ENCODE measurements around the gene MYO15B. TPM values are rescaled to one million over a fixed set of nuclear protein-coding genes. Genes with fewer than 3 reads are reported as not detected.

Gene MYO15B
- total and polyA plus RNA-seq, 2 donors (not counting 3 experiments of a cell fraction or from before 2014, with no cell fraction given), result 10.2 to 87.8 TPM

DNA sequence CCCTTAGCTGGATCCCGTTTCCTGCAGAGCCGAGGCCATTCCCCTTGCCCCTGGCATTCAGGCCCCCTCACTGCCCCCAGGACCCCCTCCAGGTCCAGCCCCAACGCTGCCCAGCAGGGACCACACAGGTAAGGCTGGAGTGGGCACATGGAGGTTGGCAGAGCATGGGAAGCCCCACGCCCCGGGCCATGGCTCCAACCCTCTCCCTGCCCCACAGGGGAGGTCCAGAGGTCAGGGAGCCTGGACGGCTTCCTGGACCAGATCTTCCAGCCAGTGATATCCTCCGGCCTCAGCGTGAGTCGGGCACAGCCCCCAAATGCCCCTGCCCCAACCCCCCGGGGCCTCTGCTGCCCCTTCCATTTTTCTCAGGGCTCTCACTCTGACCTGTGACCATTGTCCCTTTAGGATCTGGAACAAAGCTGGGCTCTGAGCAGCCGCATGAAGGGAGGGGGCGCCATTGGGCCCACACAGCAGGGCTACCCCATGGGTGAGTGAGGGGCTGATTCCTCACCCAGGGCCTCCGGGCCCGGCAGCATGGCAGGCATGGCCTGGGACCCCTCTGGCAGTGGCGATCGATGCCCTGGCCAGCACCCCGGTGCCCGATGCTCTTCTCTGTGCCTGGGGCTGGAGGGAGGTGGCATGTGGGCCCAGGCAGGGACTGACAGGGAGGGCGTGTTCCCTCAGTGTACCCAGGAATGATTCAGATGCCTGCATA is 27.1 kb downstream of the MYO15B start:
- Histone ChIP-seq H3K36me3 (ENCODE audit: control insufficient read depth in 2 of 2, extremely low read depth in 1 of 2, insufficient read depth in 2 of 2, low read length in 2 of 2) (no peaks in the 10 kb centered on the region), H3K79me2 (ENCODE audit: control insufficient read depth, insufficient read depth, low read length) (no peaks in the 10 kb centered on the region), H3K9me1 (replicated peaks; ENCODE audit: control insufficient read depth, extremely low read depth, insufficient read depth, low read length) (no peaks in the 10 kb centered on the region), H2AFZ (ENCODE audit: low read depth, low read length) (no peak overlapping the region), H3K9me3 (replicated peaks; ENCODE audit: control insufficient read depth, insufficient read depth, low read length) (no peaks in the 10 kb centered on the region), H3K4me2 (ENCODE audit: insufficient read depth, low read length) (no peak overlapping the region), H4K20me1 (replicated peaks; ENCODE audit: control insufficient read depth, extremely low read depth, insufficient read depth, low read length) (no peaks in the 10 kb centered on the region), H3K27me3 (ENCODE audit: control insufficient read depth in 2 of 2, insufficient read depth in 2 of 2, low read length in 2 of 2) (no peaks in the 10 kb centered on the region), H3K4me3 (replicated peaks in 1 of 3; ENCODE audit: insufficient read depth in 1 of 3, low read depth in 1 of 3, low read length in 3 of 3) (no peak overlapping the region), H3K9ac (replicated peaks; ENCODE audit: extremely low read depth, insufficient read depth, low read length) (no peak overlapping the region), H3K27ac (ENCODE audit: insufficient read depth, low read depth, low read length) (no peak overlapping the region), H3K4me1 (ENCODE audit: control insufficient read depth, extremely low read depth, insufficient read depth, low read length) (no peaks in the 10 kb centered on the region)
- dilution Hi-C loops (cut with MboI; ENCODE audit: extremely low pct_ligation_motif_present, low sequenced_read_pairs), result no loop called here
- BruUV-seq (replicated peaks), result no TSS peak
- FAIRE-seq (no peak), DNase-seq (ENCODE audit: low read depth, low spot score) (no peak)
- intact Hi-C loops (cut with micrococcal nuclease), result no loop called here
- TF ChIP-seq POLR2AphosphoS5 (IDR thresholded peaks at IDR 0.05; ENCODE audit: insufficient read depth, low read depth, low read length) (no peak), GATA2 (IDR thresholded peaks at IDR 0.05; ENCODE audit: insufficient read depth, insufficient read length, low read depth, low read length) (no peak), FOS (IDR thresholded peaks at IDR 0.05; ENCODE audit: borderline replicate concordance, insufficient read depth, low read length) (no peak), MYC (IDR thresholded peaks at IDR 0.05; ENCODE audit: low read depth, low read length) (no peak)
- ChIA-PET CTCF (interaction anchor here (0.9 to 9.8 kb wide), 4 partner anchors 13 to 133 kb away, joined by 3 to 65 read pairs (median 5); partner anchors contain the start of gene SMIM5), POLR2A (interaction anchor here (0.7 kb wide), 1 partner anchor 18 kb away, joined by 10 read pairs; no protein-coding TSS in a partner anchor)

DNA sequence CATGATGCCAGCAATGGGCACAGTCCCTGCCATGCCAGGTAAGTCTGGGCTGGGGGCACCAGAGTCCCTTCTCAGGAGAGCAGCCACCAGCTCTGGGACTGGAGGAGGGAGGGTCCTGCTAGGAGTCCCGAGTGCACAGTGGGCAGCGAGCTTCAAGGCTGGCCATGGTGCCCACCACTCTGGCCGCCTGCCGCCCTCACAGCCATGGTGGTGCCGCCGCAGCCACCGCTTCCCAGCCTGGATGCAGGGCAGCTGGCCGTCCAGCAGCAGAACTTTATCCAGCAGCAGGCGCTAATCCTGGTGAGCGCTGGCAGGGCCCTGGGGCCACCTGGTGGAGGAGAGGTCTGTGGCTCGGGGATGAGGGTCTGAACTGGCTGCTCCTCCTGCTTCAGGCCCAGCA is 27.7 kb downstream of the MYO15B start:
- no peak for FAIRE-seq
- intact Hi-C loops (cut with micrococcal nuclease) (no loop called here), dilution Hi-C loops (cut with MboI; ENCODE audit: extremely low pct_ligation_motif_present, low sequenced_read_pairs) (no loop called here)
- Histone ChIP-seq H4K20me1 (replicated peaks; ENCODE audit: control insufficient read depth, extremely low read depth, insufficient read depth, low read length) (no peaks in the 10 kb centered on the region), H3K4me2 (ENCODE audit: insufficient read depth, low read length) (no peak overlapping the region), H2AFZ (ENCODE audit: low read depth, low read length) (no peak overlapping the region), H3K27me3 (ENCODE audit: control insufficient read depth in 2 of 2, insufficient read depth in 2 of 2, low read length in 2 of 2) (no peaks in the 10 kb centered on the region), H3K4me1 (ENCODE audit: control insufficient read depth, extremely low read depth, insufficient read depth, low read length) (no peaks in the 10 kb centered on the region), H3K79me2 (ENCODE audit: control insufficient read depth, insufficient read depth, low read length) (no peaks in the 10 kb centered on the region), H3K36me3 (ENCODE audit: control insufficient read depth in 2 of 2, extremely low read depth in 1 of 2, insufficient read depth in 2 of 2, low read length in 2 of 2) (no peaks in the 10 kb centered on the region), H3K9ac (replicated peaks; ENCODE audit: extremely low read depth, insufficient read depth, low read length) (no peak overlapping the region), H3K4me3 (replicated peaks in 1 of 3; ENCODE audit: insufficient read depth in 1 of 3, low read depth in 1 of 3, low read length in 3 of 3) (no peak overlapping the region), H3K9me1 (replicated peaks; ENCODE audit: control insufficient read depth, extremely low read depth, insufficient read depth, low read length) (no peaks in the 10 kb centered on the region), H3K9me3 (replicated peaks; ENCODE audit: control insufficient read depth, insufficient read depth, low read length) (no peaks in the 10 kb centered on the region), H3K27ac (ENCODE audit: insufficient read depth, low read depth, low read length) (no peak overlapping the region)
- POLR2A ChIA-PET, result no interaction called here
- BruUV-seq (replicated peaks), result no TSS peak
- TF ChIP-seq FOS (IDR thresholded peaks at IDR 0.05; ENCODE audit: borderline replicate concordance, insufficient read depth, low read length) (no peak), EZH2 (IDR thresholded peaks at IDR 0.05; ENCODE audit: borderline replicate concordance, low read depth, low read length, severe bottlenecking) (no peak), GATA2 (IDR thresholded peaks at IDR 0.05; ENCODE audit: insufficient read depth, insufficient read length, low read depth, low read length) (no peak), JUN (IDR thresholded peaks at IDR 0.05; ENCODE audit: borderline replicate concordance, insufficient read depth, insufficient read length, low read depth) (no peak)
- DNase-seq (ENCODE audit: low read depth, low spot score), result no peak
- CTCF ChIA-PET, result interaction anchor here (1.0 to 9.8 kb wide), 3 partner anchors 10 to 19 kb away, joined by 6 to 65 read pairs (median 10); partner anchors contain the start of gene SMIM5
